ENCODE data around the gene YKT6.

The YKT6 gene

DNA sequence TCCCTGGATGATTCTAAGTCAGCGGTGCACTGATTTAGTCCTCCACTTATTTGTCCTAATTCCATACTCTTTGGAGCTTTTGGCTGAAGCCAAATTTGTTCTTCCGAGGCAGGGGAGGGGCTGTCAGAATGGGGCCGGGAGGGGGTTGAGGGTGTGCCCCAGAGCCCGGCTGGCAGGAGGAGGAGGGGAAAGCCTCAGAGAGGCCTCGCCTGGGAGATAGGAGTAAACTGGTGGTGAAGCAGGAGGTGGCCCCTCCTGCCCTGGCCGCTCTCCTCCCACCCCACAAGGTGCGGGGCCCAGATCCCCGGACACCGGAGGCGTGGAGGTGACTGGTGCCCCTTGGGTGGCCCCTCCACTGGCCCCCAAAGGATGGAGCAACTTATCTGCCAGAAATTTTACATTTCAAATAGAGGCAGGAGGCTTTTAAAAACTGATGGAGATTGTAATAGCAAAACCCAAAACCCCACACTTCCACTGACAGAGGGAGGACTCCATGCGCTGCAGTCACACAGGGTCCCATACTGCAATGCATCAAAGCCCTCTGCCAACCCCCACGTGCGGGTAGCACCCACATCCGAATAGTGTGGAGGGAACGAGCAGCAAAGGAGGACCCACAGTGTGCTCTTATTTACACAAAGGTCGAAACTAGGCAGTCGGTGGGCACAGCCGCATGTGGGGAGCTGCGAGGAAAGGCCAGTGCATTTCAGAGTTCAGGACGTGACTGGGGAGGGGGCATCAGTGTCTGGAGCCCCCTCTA lies 62.7 kb downstream of the YKT6 start:
- no peak for DNase-seq

All from NCI-H1048 (cell line).